ENCODE results near the gene ROR2.

The ROR2 gene

DNA sequence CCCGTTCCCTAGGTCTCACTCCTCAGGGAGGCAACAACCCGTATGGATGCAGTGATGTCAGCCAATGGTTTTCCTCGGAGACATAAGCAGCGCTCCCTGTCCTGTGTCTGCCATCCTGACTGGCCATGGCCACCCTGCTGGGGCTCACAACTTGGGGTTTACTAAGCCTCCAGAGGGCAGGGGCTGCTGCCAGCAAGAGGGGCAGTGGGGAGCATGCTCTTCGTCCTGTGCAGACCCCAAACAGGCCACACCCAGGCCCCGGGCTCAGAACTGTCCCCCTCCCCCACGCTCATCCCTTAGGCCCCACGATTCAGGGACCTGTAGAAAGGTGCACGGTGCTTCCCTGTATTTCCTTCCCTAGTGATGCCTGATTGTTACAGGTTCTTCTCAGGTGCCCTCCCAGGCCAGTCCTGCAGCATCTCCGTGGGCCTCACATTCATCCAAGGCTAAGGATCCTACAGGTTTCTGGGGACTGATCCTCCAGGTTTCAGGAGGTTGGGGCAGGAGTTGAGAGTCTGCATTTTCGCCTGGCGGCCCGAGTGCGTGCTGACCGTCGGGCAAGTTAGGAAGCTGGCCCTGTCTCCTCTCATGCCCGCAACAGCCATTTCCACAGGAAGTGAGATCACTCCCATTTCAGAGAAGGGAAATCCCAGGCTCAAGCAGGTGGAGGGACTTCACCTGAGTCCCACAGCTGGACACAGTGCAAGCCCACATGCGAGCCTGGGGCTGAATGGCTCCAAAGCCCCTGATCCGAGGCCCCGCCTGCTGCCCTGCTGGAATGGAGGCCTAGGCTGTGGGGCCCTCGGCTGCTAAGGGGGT is 217.6 kb downstream of the ROR2 start:
- DNase-seq = no peak

DNA sequence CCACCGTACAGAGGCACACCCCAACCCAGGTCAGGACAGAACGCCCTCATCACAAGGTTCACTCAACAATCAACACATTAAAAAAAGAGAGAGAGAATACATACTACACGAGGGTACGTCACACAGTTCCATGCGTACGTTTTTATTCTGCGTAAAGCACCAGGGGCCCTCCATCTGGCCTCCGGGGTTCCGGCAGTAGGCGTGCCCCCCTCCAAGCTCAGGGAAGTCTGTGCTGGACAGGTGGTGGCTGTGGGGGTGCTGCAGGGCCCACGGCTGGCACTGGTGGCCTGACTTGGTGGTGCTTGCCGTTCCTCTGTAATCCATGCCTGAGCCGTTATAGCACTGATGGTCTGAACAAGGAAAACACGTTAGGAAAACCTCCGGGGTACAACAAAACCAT is 219.2 kb downstream of the ROR2 start:
- no peak for DNase-seq

DNA sequence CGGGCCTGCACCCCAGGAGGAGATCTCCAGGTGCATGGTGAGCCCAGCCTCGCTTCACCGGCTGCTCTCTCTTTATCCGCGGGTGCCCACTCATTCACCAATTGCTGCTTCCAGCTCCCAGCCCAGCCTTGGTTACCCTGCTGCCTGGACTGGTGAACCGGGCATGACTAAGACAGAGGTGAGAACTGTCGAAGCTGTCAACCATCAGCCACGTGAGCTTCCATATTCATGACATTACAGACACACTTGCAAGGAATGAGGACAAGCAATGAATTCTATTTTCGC is 220.5 kb downstream of the ROR2 start:
- no peak for DNase-seq

DNA sequence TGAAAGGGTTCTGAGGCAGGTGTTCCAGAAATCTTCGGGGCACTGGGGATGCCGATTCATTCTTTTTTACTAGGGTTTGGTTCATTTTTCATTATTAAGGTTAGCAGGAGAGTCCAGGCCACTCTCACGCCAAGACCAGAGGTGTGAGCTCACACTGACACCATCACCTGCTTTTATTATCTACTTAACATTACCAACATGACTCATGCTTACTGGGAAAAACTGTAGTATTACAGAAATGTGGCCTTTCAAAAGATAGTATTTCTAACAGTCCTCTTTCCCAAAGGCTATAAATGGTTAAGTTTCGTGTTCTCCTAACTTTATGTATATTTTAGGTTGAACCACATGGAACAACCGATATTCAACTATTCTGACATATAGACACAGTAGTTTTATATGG is 222.1 kb downstream of the ROR2 start:
- no peak for DNase-seq

DNA sequence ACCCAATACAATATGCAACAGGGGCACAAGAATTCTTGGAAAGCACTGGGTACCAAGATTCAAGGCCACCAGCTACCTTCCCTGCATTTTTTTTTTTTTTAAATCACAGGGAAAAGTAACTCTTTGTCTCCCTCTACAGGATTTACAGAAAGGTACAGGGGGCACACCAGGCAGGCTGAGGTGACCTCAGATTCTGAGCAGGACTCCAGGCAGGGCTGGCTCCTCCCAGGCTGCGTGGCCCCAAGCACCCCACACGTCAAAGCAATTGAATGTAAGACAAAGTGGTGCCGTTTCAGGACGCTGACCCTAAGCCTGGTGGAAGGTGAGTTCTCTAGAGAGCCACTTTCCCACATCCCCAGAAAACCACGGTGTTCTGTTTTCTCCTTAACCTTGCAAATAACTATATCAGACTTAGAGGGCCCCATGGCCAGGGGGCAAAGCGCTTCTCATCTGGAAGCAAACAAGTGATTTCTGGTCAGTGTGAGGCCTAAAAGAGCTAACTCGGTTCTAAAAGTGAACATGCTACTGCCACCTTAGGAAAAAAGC is 222.6 kb downstream of the ROR2 start:
- DNase-seq = peak; percentile 30

DNA sequence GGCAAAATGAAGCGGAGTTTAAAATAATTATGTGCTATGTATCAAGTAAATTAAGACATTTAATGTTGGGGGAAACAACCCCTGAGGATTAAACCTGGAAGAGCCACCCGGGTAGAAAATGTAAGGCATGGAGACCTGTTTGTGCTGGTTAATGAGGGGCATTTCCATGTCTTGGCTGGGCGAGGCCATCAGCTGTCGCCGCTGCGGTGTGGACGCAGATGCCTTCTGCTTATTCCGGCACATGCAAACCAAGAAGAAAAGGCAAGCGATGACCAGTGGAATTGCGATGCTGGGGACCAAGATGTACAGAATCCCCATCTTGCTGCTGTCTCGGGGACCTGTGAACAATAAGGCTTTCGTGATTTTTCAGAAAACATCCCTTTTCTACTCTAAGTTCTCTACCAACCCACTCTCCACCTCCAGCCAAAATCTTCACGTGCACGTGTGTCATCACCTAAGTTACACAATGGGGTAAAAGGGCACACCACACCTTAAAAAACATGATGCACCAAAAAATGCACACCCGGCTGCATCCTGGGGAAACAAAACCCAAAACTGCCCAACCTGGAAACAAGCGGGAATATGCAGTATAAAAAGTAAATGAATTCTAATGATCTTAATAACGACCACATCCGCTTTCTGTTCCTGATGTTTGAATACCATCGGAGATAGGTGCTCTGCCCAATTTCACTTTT is 223.5 kb downstream of the ROR2 start:
- DNase-seq = no peak

DNA sequence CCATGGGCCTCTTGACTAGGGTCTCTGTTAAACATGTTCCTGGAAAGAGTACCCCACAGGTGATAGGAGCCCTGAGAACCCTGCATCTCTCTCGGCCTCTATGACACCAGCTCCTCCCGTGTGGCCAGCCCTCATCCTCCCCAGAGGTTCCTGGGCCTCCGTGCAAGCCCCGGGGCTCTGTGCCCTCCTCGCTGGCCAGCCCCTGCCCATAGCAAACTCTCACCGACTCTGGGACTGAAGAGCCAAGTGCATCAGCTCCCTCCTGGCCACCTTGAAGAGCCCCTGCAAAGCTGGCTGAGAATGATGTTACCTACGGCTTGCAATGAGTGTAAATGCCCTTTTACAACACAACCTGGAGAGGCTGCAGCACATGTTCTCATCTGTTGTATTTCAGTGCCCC is 224.4 kb downstream of the ROR2 start:
- no peak for DNase-seq

DNA sequence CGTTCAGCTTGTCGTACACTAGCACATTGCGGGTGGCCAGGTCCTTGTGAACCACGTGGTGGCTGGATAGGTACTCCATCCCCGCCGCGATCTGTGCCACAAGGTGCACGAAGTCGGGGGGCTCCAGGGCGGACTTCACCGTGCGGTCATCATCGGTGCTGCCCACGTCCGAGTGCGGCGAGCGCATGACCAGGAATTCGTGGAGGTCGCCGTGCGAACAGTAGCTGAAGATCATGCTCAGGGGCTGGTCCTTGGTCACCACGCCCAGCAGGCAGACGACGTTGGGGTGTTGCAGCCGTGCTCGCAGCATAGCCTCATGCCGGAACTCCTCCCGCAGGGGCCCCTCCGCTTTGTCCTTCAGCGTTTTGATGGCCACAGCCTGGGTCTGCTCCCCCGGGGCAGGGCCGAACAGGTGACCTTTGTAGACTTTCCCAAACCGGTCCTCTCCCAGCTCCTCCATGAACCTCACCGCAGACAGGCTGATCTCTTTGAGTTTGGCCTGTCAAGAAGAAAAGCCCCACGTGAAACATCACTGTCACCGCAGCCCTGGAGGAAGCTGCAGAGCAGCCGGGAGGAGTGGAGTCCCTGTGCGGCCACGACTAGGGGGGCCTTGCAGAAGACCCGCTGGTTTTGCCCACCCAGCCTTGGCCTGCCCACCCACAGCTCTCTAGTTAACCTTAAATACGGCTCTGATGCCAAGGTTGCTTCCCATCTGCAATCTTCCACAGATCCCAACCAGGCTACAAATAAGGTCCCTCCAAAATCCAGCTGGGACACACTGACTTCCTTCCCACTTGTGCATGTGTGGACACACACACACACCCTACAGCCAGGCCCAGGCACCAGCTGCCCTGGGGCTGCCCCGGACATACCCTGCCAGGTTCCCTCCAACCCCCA is 225.2 kb downstream of the ROR2 start:
- no peak for DNase-seq

DNA sequence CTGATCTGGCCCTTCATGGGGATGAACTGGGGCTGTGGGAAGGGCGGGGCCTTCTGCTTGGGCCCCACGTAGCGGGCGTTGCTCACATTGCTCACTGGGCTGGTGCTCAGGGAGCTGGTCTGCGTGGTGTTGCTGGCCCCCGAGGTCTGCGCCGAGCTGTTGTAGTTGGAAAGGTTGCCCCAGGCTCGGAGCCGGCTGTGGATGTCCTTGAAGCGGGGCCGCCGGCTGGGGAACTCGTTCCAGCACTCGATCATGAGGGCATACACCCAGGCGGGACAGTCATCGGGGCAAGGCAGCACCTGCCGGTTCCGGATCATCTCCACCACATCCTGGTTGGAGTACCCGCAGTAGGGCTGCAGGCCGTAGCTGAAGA is 226.0 kb downstream of the ROR2 start:
- DNase-seq = no peak

DNA sequence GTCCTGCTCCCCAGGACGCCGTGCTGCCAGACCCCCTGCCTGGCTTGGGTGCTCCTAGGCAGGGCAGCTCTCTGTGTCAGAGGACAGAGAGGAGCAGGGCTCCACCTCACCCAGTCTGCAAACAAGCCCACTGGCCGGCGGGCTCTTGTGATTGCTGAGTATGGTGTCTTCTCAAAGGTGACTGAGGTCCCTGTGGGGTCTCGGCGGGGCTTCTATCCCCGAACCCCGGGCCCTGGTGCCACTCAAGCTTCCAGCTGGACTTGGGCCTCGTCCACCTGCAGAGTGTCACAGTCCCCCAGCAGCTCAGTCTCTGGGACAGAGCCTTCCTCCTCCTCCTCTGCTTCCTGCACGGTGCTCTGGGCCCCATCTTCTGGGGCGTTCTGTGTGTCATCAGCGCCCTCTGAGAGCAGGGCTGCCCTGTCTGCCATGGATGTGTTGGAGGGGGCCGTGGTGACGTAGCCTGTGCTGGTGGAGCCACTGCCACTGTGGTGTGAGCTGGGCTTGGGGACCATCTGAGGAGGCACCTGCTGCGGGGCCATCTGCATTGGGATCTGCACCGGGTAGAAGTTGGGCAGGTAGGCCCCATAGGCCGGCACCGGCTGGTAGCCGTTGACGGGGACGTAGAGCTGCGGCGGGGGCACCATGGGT is 226.5 kb downstream of the ROR2 start:
- no peak for DNase-seq

DNA sequence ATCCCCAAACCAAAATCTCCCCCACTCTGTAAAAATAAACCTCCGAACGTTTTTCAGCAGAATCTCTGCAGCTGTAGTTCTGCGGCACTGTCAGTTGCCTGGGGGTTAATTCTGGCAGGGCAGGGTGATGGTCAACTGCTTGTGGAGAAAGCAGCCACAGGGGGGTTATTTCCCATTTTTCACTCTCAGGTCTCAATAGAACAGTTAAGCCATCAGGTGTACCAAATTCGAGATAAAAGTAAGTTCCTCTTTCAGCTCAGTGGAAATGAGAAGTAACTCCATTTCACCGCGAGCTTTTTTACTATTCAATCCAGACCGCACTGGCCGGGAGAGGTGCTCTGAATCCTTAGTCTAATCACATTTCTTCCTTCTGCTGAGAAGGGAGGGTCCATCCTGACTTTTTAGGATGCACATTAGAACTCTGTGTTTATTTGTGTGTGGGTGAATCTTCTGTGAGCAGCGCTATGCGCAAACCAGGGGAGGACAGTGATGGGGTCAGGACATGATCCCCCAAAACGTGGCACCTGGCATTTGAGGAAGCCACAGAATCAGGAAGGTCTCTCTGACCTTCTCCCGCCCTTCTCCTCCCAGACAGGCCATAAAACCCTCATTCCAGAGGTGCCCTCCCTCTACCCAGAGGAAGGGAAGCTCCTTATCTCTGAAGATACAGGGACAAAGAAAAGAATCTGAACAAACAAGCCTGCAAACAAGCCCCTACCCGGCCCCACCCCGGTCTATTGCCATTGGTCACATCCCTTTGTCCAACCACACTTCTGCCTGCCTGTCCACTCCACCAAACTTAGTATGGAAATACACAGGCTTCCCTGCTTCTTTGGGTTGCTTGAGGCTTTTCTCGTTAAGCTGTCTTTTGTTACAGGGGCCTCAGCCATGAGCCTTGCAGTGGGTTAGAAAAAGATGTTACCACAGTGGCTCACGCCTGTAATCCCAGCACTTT is 229.0 kb downstream of the ROR2 start:
- DNase-seq = no peak

DNA sequence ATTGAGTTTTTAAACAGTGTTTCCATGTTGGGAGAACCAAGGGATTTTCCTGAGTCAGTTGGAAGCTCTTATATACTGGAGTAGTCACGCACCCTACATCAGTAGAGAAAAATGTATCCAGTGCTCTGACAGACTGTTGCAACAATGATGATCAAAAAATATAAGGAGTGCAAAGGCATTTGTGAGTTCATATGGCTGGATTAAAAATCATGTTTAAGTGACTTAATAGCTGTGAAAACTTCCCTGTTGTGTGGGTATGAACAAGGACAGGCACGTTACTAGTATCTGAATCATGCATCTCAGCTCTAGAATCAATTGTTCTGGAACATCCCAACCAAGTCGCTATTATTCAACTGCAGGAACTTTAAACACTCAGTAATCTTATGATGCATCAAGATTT is 229.7 kb downstream of the ROR2 start:
- no peak for DNase-seq

DNA sequence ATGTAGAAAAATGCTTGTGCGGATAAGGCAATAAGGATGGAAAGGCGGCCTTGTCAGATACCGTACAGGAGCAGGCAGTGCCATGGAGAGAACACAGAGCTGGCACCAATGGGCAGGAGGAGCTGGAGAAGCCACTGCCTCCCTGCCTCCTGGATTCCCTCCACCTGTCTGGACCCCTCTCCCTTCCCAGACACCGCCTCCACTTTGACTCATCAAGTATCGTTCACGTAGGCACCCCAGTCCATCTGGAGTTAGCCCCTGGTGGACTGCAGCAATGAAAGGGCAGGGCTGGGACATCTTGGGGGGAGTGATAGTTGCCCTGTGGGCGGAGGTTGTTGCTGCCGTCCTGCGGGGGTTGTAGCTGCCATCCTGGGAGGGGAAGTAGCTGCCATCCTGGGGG is 232.0 kb downstream of the ROR2 start:
- DNase-seq = no peak

DNA sequence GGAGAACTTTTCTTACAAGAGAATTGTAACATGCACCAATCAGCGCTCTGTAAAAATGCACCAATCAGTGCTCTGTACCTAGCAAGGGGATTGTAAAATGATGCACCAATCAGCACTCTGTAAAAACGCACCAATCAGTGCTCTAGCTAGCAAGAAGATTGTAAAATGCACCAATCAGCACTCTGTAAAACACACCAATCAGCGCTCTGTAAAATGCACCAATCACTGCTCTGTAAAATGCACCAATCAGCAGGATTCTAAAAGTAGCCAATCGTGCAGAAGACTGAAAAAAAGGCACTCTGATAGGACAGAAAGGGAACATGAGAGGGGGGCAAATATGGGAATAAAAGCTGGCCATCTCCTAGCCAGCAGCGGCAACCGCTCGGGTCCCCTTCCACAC is 233.2 kb downstream of the ROR2 start:
- DNase-seq = no peak

DNA sequence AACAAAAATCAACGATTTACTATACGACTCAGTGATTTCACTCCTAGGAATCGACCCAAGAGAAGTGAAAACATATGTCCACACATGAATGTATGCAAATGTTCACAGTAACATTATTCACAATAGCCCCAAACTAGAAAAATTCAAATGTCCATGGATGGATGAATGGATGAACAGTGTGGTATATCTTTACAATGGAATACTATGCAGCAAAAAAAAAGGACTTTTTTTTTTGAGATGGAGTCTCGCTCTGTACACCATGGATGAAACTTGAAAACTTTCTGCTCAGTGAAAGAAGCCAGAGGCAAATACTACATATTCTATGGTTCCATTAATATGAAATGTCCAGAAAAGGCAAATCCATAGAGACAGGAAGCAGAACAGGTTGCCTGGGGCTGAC is 233.8 kb downstream of the ROR2 start:
- DNase-seq = no peak

DNA sequence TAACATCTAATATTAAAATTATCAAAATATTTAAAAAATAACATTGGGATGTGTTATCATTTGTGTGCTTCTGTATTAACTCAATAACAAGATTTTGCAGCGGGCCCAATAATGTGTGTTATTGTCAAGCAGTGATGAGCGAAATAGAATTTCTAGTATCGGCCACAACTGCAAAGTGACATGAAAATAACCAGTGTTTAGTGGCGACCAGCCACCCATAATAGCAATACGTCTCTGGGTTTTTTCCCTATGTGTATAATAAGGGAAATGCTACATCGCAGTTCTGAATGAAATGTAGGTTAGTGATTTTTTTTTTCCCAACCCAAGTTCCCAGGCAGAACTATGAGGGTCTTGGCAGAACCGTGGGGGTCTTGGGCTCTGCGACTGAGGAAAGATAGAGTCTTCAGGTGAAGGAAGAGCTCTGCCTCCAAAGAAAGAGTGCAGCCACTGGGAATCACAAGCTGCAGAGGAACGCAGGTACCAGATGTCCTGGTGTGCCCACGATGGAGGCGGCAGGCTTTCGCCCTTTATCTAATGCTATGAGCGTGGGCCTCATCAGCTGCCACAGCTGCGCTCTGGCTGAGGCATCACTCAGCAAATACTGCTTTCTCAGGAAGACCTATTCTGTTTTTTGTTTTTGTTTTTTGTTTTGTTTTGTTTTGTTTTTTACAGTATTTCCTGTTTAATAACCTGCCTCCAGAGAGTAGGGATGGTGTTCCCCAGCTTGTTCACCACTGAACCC is 235.0 kb downstream of the ROR2 start:
- no peak for DNase-seq

DNA sequence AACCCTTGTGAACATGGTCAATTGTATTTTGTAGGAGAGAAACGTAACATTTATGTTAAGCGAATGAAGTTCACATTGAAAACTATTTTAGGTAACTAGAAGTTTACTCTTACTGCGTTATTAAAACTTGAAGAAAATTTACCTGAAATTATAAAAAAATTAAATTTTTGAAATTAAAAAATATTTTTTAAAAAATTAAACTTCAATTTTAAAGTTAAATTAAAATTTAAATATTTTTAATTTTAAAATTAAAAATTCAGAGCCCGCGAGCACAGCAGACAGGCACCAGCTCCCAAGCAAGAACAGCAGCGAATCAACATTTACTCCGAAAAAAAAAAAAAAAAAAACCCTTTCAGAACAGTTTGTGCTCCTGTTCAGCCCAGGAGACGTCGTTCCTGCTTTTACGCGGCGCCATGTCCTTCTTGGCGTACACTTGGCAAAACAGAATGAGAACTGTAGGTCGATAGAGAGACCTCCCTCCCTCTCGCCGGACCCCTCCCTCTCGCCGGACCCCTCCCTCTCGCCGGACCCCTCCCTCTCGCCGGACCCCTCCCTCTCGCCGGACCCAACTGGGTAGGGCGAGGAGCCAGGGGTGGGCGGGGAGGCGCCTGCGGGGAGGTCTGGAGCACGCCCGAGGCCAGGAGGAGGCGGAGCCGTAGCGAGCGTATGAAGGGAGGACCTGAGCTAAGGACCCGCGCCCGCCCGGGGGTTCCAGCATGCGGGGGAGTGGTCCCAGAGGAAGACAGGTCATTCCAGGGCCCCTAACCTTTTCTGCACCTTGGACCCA is 235.8 kb downstream of the ROR2 start:
- peak; percentile 2 for DNase-seq

DNA sequence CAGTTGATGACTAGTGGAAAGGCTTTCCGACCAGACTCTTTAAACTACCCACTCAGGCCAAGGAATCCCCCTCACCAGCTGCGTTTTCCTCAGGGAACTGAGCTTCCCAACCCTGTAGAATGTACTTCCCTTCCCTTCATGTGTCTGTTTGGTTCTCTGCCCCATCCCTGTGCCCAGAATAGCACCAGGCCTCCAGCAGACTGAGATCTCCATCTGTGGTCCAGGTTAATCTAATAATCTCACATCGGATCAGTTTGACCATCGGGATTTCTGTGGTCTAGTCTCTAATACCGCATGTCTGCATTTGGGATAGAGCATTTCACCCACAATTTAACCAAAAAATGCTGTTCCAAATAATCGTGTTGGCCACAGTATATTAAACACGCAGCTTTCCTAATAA is 237.2 kb downstream of the ROR2 start:
- DNase-seq = no peak

DNA sequence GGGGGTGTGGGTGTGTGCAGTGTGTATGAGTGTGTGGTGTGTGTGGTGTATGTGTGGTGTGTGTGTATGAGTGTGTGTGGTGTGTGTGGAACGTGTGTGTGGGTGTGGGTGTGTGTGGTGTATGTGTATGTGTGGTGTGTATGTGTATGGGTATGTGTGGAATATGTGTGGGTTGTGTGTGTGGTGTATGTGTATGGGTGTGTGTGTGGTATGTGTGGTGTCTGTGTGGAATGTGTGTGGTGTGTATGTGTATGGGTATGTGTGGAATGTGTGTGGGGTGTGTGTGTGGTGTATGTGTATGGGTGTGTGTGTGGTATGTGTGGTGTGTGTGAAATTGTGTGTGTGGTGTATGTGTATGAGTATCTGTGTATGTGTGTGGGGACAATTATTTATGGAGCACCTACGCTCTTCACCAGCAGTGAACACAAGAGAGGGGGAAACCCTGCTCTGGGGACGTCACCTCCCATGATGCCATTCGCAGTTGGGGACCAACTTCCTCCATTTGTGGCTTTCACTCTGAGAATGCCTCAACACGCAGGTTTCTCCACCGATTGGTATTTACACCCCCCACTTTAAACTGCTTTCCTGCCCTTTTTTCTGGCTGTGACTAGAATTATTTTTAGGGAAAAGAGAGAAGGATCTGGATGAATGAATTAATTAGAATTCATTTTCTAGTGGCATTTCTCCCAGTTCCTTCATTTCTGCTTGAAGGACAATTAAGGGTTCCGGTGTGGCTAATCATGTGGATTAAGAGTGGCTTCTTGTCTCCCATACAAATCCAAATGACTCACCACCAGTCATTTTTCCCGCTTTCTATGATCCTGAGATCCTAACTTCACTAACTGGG is 238.1 kb downstream of the ROR2 start:
- DNase-seq = peak; percentile 53
